GOT3 (cell line): ENCODE results near the gene TMEM238.
"Not testable (repeated sequence)": the region's sequence is repeated elsewhere in the genome, so short reads cannot be mapped to it uniquely, and the experiment has no call there.

ENCODE experiments used
- DNase-seq: peaks from one replicate; lab custom pipeline; 2025; ENCODE audit warnings: mixed read lengths; lab: John Stamatoyannopoulos, UW

Gene TMEM238

DNA sequence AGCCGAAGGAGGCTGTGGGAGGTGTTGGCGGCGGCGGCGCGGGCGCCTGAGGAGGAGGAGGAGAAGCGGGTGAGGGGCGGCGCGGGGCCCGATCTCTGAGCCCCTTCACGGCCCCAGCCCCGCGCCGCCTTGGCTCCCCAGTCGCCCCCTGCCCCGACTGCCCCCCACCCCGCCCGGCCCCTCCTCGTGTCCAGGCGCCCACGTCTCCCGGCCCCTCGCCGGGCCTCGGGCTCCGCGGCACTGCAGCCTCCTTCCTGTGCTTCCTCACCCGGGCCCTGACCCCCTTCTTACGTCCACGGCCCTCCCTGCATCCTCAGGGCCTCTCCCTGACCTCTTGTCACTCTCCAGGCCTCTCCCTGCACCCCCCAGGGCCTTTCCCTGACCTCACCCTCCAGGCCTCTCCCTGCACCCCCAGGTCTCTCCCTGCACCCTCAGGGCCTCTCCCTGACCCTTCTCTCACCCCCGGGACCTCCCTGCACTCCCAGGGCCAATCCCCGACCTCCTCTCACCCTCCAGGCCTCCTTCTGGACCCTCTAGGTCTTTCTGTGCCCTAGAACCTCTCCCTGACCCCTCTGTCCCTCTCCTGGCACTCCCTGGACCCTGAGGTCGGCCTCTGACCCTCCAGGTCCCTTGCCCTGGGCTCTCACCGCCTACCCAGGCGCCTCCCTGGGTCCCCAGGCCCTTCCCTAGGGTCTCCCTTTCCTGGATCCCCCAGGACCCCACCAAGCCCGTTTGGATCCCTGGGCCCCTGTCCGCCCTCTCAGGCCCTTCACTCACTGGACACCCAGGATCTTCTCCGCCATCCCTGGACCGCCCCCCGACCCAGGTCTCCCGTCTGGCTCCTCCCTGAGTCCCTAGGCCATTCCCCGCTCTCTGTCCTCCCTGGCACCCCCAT, 44.0 kb downstream of the TMEM238 start:
- no peak for DNase-seq

DNA sequence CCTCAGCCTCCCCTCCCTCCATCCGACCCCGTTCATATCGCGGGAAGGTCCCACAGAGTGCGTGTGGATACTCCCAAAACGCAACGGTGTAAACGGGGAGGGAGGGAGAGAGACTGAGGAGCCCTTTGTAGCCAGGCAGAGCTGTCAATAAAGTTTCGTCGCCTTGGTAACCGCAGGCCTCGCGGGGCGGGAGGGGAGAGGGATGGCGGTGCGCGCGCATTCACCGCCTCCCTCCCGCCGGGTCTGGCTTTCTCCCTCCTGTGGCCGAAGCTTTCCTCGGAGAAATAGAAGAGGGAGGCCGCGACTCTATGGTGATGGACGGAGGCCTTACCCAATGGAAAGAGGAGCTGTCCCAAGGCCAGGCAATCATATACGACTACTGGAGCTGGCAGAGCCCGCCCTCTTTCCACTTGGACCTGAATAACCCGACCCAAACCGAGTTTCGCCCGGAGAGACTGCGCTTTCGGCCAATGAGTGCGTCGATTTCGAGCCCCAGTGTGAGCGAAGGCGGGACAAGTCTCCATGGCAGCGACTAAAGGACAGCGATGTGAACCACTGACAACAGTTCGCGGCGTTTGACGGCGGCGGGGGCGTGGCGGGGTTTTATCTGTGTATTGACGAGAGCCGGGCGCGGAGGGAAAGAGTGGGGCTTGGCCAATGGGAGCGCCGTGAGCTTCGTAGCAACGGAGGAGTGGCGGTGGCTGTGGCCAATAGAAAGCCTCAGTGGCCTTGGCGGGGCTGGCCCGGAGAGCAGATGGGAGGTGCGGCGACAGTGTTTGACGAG, 44.8 kb downstream of the TMEM238 start, which contains the start of gene KMT5C:
KMT5C (plus strand) TSS at position 772 of the 784 bp plus-strand sequence. CDS start 2,061 bp downstream, outside the sequence.
- peak; percentile 100 for DNase-seq

DNA sequence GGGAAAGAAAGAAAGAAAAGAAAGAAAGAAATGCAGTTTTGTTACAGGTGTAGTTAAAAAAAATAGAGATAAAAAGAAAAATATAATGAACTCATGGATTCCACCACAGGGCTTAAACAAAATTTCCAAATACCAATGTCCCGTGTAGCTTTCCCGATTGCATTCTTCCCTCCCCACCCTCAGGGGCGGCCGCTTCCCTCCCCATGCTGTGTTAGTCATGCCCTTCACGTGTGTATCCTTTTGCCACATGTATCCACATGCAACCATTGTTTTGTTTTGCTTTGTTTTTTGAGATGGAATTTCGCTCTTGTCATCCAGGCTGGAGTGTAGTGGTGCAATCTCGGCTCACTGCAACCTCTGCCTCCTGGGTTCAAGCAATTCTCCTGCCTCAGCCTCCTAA, 48.0 kb downstream of the TMEM238 start:
- no peak for DNase-seq

DNA sequence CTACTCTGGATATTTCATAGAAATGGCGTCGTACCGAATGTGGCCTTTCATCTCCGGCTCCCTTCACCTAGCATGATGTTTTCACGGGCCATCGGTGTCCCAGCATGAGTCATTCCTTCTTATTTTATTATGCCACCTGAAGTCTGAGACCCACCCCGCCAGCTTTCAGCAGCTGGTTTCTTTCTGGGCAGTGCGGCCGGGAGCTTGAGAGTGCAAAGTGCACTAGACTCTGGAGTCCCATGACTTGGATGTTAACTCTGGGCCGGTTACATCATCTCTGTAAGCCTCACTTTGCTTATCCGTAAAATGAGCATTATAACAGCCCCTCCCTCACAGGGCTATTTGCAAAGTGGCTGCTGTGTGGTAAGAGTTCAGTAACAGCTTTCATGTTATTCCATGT, 50.2 kb downstream of the TMEM238 start:
- DNase-seq: no peak

GRCh38 chr19:55329791-55330190, 54.3 kb downstream of the TMEM238 start:
- not testable (repeated sequence) for DNase-seq
